ENCODE data around the gene GJB6. TPM values are rescaled to one million over a fixed set of nuclear protein-coding genes. Genes with fewer than 3 reads are reported as not detected.

GJB6 gene
- total and polyA plus RNA-seq, 4 donors, result 0.06 to 0.08 TPM; not detected in 2

DNA sequence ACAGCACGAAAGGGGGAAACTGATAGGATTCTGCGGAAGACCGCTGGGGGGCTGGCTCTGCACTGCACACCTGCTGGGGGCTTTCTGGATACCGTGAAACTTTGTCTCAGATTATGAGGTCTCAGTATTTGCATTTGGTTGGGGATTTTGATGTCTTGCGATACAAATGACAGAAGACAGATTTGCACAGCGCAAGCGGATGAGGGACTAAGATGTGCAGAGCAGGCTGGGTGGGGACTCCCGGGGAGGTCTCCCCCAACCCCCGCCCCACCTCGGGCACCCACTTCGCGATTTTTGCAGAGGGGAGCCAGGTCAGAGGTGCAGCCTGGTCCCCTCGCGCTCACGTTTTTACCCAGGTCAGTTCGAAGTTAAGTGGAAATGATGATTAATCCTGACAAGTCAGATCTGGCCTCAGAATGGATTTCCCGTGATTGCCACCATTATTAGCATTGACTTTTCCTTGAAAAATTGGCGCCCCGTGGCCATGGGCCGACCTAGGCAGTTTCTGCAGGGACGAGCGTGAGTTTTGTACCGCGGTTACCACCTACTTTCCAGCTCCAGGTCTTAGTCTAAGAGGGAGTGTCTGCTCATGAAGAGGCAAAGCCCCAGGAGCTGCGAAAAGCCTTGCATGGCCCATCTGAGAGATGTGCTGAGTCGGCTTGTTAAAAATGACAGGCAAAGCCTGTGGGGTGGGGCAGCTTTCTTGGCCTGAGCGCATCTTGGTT is 38.0 kb downstream of the GJB6 start:
- no peak overlapping the region for H3K4me3 ChIP-seq (ENCODE audit: low read depth in 1 of 3, low read length in 3 of 3)
- no peaks in the 10 kb centered on the region for H3K9me3 ChIP-seq (ENCODE audit: control insufficient read depth in 4 of 4, low read length in 3 of 4)
- no peak for TF ChIP-seq NR2F2 (IDR thresholded peaks at IDR 0.05)
- TF ChIP-seq, protein P1, sequence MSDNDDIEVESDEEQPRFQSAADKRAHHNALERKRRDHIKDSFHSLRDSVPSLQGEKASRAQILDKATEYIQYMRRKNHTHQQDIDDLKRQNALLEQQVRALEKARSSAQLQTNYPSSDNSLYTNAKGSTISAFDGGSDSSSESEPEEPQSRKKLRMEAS (IDR thresholded peaks at IDR 0.05), result no peak
- TF ChIP-seq HNF4A (conservative IDR thresholded peaks at IDR 0.05), result no peak
- TF ChIP-seq HNF4G (IDR thresholded peaks at IDR 0.05), result no peak
- no peak for TF ChIP-seq FOXA1 (IDR thresholded peaks at IDR 0.05)
- TF ChIP-seq FOXA2 (IDR thresholded peaks at IDR 0.05), result no peak
- TF ChIP-seq, protein P2, sequence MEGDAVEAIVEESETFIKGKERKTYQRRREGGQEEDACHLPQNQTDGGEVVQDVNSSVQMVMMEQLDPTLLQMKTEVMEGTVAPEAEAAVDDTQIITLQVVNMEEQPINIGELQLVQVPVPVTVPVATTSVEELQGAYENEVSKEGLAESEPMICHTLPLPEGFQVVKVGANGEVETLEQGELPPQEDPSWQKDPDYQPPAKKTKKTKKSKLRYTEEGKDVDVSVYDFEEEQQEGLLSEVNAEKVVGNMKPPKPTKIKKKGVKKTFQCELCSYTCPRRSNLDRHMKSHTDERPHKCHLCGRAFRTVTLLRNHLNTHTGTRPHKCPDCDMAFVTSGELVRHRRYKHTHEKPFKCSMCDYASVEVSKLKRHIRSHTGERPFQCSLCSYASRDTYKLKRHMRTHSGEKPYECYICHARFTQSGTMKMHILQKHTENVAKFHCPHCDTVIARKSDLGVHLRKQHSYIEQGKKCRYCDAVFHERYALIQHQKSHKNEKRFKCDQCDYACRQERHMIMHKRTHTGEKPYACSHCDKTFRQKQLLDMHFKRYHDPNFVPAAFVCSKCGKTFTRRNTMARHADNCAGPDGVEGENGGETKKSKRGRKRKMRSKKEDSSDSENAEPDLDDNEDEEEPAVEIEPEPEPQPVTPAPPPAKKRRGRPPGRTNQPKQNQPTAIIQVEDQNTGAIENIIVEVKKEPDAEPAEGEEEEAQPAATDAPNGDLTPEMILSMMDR (IDR thresholded peaks at IDR 0.05; ENCODE audit: low read depth, low read length, missing input control), result no peak
- TF ChIP-seq, protein P3, sequence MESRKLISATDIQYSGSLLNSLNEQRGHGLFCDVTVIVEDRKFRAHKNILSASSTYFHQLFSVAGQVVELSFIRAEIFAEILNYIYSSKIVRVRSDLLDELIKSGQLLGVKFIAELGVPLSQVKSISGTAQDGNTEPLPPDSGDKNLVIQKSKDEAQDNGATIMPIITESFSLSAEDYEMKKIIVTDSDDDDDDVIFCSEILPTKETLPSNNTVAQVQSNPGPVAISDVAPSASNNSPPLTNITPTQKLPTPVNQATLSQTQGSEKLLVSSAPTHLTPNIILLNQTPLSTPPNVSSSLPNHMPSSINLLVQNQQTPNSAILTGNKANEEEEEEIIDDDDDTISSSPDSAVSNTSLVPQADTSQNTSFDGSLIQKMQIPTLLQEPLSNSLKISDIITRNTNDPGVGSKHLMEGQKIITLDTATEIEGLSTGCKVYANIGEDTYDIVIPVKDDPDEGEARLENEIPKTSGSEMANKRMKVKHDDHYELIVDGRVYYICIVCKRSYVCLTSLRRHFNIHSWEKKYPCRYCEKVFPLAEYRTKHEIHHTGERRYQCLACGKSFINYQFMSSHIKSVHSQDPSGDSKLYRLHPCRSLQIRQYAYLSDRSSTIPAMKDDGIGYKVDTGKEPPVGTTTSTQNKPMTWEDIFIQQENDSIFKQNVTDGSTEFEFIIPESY (IDR thresholded peaks at IDR 0.05), result no peak
- TF ChIP-seq TAF1 (conservative IDR thresholded peaks at IDR 0.05), result no peak
- TF ChIP-seq SP1 (IDR thresholded peaks at IDR 0.05), result no peak
- 41% methylated on average over 27 of the region's 27 CpGs for WGBS
- H3K27me3 ChIP-seq (ENCODE audit: control insufficient read depth in 4 of 4, insufficient read depth in 4 of 4, low read length in 3 of 4), result no peaks in the 10 kb centered on the region
- H3K4me1 ChIP-seq (ENCODE audit: control insufficient read depth in 4 of 4, insufficient read depth in 4 of 4, low read length in 3 of 4), result peaks cover 17 to 59% (median 43%) of the 10 kb centered on the region in 4 donors
- no peak for DNase-seq (ENCODE audit: low spot score)
- H3K36me3 ChIP-seq (ENCODE audit: control insufficient read depth in 4 of 4, insufficient read depth in 3 of 4, low read depth in 1 of 4, low read length in 3 of 4), result peaks cover 0 to 2% (median 0%) of the 10 kb centered on the region in 4 donors
- no peak overlapping the region for H3K9ac ChIP-seq (ENCODE audit: low read depth in 1 of 2, low read length in 2 of 2)
- no peak overlapping the region for H3K27ac ChIP-seq (ENCODE audit: low read depth in 1 of 2, low read length in 2 of 2)

DNA sequence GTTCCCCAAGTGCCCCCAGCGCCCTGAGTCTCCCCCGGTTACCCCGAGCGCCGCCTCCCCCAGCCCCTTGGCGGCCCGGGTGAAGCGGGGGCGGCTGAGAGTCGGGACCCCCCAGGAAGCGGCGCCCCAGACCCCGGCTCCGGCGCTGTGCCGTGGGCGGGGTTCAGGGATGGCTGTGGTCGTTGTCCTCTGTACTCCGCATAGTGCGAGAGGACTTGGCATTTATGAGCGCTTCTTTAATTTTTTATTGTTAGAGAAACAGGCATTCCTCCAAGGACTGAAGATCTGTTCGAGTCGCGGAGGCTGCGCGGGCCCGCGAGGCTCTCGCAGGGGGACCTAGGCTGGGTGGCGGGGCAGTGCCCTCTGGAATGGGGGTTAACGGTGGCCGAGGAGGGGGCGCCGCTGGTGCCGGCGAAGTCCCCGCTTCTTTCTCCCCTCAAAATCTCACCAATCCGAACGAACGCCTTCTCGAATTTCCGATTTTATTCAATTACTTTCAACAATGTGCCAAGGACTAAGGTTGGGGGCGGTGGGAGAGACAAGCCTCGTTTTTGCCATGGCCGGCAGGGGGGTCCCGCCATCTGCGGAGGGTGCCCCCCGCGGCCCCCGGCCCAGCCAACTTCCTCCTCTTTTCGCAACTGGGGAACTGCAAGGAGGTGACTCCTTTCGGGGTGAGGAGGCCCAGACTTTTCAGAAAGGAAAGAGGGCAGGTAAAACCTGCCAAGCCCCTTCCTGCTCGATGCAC is 38.8 kb downstream of the GJB6 start:
- WGBS, result 6% methylated on average over 53 of the region's 53 CpGs
- no peaks in the 10 kb centered on the region for H3K27me3 ChIP-seq (ENCODE audit: control insufficient read depth in 4 of 4, insufficient read depth in 4 of 4, low read length in 3 of 4)
- peaks cover 16 to 60% (median 44%) of the 10 kb centered on the region in 4 donors for H3K4me1 ChIP-seq (ENCODE audit: control insufficient read depth in 4 of 4, insufficient read depth in 4 of 4, low read length in 3 of 4)
- no peak for DNase-seq (ENCODE audit: low spot score)
- TF ChIP-seq EGR1 (IDR thresholded peaks at IDR 0.05; ENCODE audit: low read depth in 2 of 2) (no peak), RXRA (IDR thresholded peaks at IDR 0.05) (no peak), SP1 (IDR thresholded peaks at IDR 0.05) (no peak), GABPA (IDR thresholded peaks at IDR 0.05 in 1 of 2, conservative IDR thresholded peaks at IDR 0.05 in 1 of 2) (no peak), HNF4G (IDR thresholded peaks at IDR 0.05) (no peak), RAD21 (IDR thresholded peaks at IDR 0.05) (no peak), JUND (IDR thresholded peaks at IDR 0.05) (no peak), YY1 (IDR thresholded peaks at IDR 0.05) (no peak), TAF1 (conservative IDR thresholded peaks at IDR 0.05) (no peak), FOXA2 (IDR thresholded peaks at IDR 0.05) (no peak), FOXA1 (IDR thresholded peaks at IDR 0.05) (no peak), NR2F2 (IDR thresholded peaks at IDR 0.05) (no peak)
- TF ChIP-seq, protein P4, sequence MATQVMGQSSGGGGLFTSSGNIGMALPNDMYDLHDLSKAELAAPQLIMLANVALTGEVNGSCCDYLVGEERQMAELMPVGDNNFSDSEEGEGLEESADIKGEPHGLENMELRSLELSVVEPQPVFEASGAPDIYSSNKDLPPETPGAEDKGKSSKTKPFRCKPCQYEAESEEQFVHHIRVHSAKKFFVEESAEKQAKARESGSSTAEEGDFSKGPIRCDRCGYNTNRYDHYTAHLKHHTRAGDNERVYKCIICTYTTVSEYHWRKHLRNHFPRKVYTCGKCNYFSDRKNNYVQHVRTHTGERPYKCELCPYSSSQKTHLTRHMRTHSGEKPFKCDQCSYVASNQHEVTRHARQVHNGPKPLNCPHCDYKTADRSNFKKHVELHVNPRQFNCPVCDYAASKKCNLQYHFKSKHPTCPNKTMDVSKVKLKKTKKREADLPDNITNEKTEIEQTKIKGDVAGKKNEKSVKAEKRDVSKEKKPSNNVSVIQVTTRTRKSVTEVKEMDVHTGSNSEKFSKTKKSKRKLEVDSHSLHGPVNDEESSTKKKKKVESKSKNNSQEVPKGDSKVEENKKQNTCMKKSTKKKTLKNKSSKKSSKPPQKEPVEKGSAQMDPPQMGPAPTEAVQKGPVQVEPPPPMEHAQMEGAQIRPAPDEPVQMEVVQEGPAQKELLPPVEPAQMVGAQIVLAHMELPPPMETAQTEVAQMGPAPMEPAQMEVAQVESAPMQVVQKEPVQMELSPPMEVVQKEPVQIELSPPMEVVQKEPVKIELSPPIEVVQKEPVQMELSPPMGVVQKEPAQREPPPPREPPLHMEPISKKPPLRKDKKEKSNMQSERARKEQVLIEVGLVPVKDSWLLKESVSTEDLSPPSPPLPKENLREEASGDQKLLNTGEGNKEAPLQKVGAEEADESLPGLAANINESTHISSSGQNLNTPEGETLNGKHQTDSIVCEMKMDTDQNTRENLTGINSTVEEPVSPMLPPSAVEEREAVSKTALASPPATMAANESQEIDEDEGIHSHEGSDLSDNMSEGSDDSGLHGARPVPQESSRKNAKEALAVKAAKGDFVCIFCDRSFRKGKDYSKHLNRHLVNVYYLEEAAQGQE (IDR thresholded peaks at IDR 0.05), result no peak
- TF ChIP-seq, protein P5, sequence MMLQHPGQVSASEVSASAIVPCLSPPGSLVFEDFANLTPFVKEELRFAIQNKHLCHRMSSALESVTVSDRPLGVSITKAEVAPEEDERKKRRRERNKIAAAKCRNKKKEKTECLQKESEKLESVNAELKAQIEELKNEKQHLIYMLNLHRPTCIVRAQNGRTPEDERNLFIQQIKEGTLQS (IDR thresholded peaks at IDR 0.05), result no peak
- TF ChIP-seq, protein P1 (IDR thresholded peaks at IDR 0.05), result no peak
- peak overlapping the region in 2 of 3 donors; percentile 38 to 83 for H3K4me3 ChIP-seq (ENCODE audit: low read depth in 1 of 3, low read length in 3 of 3)
- H3K36me3 ChIP-seq (ENCODE audit: control insufficient read depth in 4 of 4, insufficient read depth in 3 of 4, low read depth in 1 of 4, low read length in 3 of 4), result peaks cover 0 to 5% (median 3%) of the 10 kb centered on the region in 4 donors
- no peak overlapping the region for H3K9ac ChIP-seq (ENCODE audit: low read depth in 1 of 2, low read length in 2 of 2)
- no peaks in the 10 kb centered on the region for H3K9me3 ChIP-seq (ENCODE audit: control insufficient read depth in 4 of 4, low read length in 3 of 4)
- H3K27ac ChIP-seq (ENCODE audit: low read depth in 1 of 2, low read length in 2 of 2), result no peak overlapping the region

Data from liver (tissue), 9 donors.